Putamen (tissue), 1 donor: ENCODE results near the gene MLLT1.
A peak's percentile ranks its signal among the peaks of the same experiment; 100 is the strongest.

Experiments
- DNase-seq: peaks from one replicate; pipeline ENCODE4 v3.0.0-alpha.2; 2016; ENCODE audit warnings: low spot score

The MLLT1 gene

GRCh38 chr19:6210721-6211600, 68.8 kb downstream of the MLLT1 start:
- no peak for DNase-seq

GRCh38 chr19:6210091-6210490, 69.7 kb downstream of the MLLT1 start:
- no peak for DNase-seq

- DNase-seq = no peak
Observed at GRCh38 chr19:6209680-6210079, 70.1 kb downstream of the MLLT1 start.

GRCh38 chr19:6209233-6209632, 70.5 kb downstream of the MLLT1 start:
- no peak for DNase-seq

- no peak for DNase-seq
Observed at GRCh38 chr19:6204866-6205723, 74.7 kb downstream of the MLLT1 start.

- DNase-seq = no peak
Observed at GRCh38 chr19:6204212-6204611, 75.6 kb downstream of the MLLT1 start.

- peak; percentile 97 for DNase-seq
Observed at GRCh38 chr19:6199240-6199994, 80.4 kb downstream of the MLLT1 start.

- no peak for DNase-seq
Observed at GRCh38 chr19:6198896-6199239, 80.9 kb downstream of the MLLT1 start.

- no peak for DNase-seq
Observed at GRCh38 chr19:6196361-6196760, 83.4 kb downstream of the MLLT1 start.

GRCh38 chr19:6188811-6189210, 91.0 kb downstream of the MLLT1 start:
- no peak for DNase-seq

- no peak for DNase-seq
Observed at GRCh38 chr19:6187374-6187773, 92.4 kb downstream of the MLLT1 start.

- no peak for DNase-seq
Observed at GRCh38 chr19:6185835-6186834, 93.6 kb downstream of the MLLT1 start.

GRCh38 chr19:6185093-6185834, 94.5 kb downstream of the MLLT1 start:
- no peak for DNase-seq

- no peak for DNase-seq
Observed at GRCh38 chr19:6181119-6181518, 98.7 kb downstream of the MLLT1 start.

GRCh38 chr19:6173190-6173589, 106.6 kb downstream of the MLLT1 start:
- no peak for DNase-seq

- no peak for DNase-seq
Observed at GRCh38 chr19:6172074-6172863, 107.5 kb downstream of the MLLT1 start.

- no peak for DNase-seq
Observed at GRCh38 chr19:6167115-6167514, 112.7 kb downstream of the MLLT1 start.

GRCh38 chr19:6164906-6165531, 114.8 kb downstream of the MLLT1 start:
- DNase-seq = no peak

GRCh38 chr19:6161271-6161850, 118.4 kb downstream of the MLLT1 start:
- DNase-seq = no peak
